Endodermal cell (in vitro differentiated cells): Measurements from ENCODE around the gene SLC49A4. TPM values are rescaled to one million over a fixed set of nuclear protein-coding genes. Genes with fewer than 3 reads are reported as not detected.
A peak's percentile ranks its signal among the peaks of the same experiment; 100 is the strongest.

Experiments used
- DNase-seq: peaks from one replicate; pipeline ENCODE4 v3.0.0-alpha.2; 2017
- H3K27ac ChIP-seq: 2 replicates; pipeline ENCODE4 v1.5.1; 2013; ENCODE audit warnings: mild to moderate bottlenecking, low read depth, low read length, moderate library complexity
- H3K27me3 ChIP-seq: 2 replicates; pipeline ENCODE4 v1.6.1; 2013; ENCODE audit warnings: mild to moderate bottlenecking, low read length, moderate library complexity; ENCODE audit not compliant: insufficient read depth, control insufficient read depth, poor library complexity, severe bottlenecking
- H3K36me3 ChIP-seq: 2 replicates; pipeline ENCODE4 v1.7.0; 2013; ENCODE audit warnings: mild to moderate bottlenecking, low read length, moderate library complexity; ENCODE audit not compliant: control insufficient read depth, insufficient read depth
- H3K4me1 ChIP-seq: one replicate; pipeline ENCODE4 v1.7.0; 2013; ENCODE audit warnings: low read length; ENCODE audit not compliant: control insufficient read depth, insufficient read depth
- H3K4me3 ChIP-seq: 2 replicates; pipeline ENCODE4 v1.5.1; 2013; ENCODE audit warnings: mild to moderate bottlenecking, low read length, moderate library complexity
- H3K9ac ChIP-seq: 2 replicates; pipeline ENCODE4 v1.6.1; 2013; ENCODE audit warnings: mild to moderate bottlenecking, low read length, moderate library complexity; ENCODE audit not compliant: poor library complexity, severe bottlenecking; ENCODE audit errors: extremely low read depth
- H3K9me3 ChIP-seq: 2 replicates; pipeline ENCODE4 v1.6.1; 2013; ENCODE audit warnings: mild to moderate bottlenecking, low read length, moderate library complexity; ENCODE audit not compliant: control insufficient read depth
- H3K27ac Mint-ChIP-seq: 2 replicates; pipeline ENCODE4 v1.8.0; 2020; ENCODE audit warnings: mixed read lengths
- H3K27me3 Mint-ChIP-seq: 2 replicates; pipeline ENCODE4 v1.8.0; 2021; ENCODE audit warnings: mild to moderate bottlenecking, mixed read lengths; ENCODE audit not compliant: insufficient read depth
- H3K36me3 Mint-ChIP-seq: 2 replicates; pipeline ENCODE4 v1.8.0; 2020; ENCODE audit warnings: low read depth, mixed read lengths
- H3K4me1 Mint-ChIP-seq: 2 replicates; pipeline ENCODE4 v1.8.0; 2020; ENCODE audit warnings: mixed read lengths
- H3K4me3 Mint-ChIP-seq: 2 replicates; pipeline ENCODE4 v1.8.0; 2020; ENCODE audit warnings: mild to moderate bottlenecking, moderate library complexity, mixed read lengths
- H3K9me3 Mint-ChIP-seq: 2 replicates; pipeline ENCODE4 v1.8.0; 2020; ENCODE audit warnings: mild to moderate bottlenecking, mixed read lengths
- WGBS, 2 experiments: methylation state at CpG; one replicate each; pipeline versions ENCODE4 v1.1.5 to v1.1.7; 2013; ENCODE audit warnings: missing lambda C conversion rate in 2 of 2, mixed read lengths in 1 of 2; ENCODE audit not compliant: insufficient coverage in 1 of 2, insufficient read length in 1 of 2; 5-methylcytosine and 5-hydroxymethylcytosine counted together
- total RNA-seq, 2 donors: library from RNA; stranded (reverse); fragmentation: NEBNext Ultra II Directional in 1 of 2; extraction: Animal tissue kit (Norgen Biotek cat#: 25700) in 1 of 2; gene quantifications; 2 replicates in 1 of 2; 3 replicates in 1 of 2; pipeline ENCODE4 v1.2.1, GENCODE V29; 2021
- TF ChIP-seq, protein P1 (sequence below): fragments of 200-600 bp; sonication (generic); conservative IDR thresholded peaks from 2 replicates; pipeline ENCODE4 v1.5.0; 2021; ENCODE audit warnings: antibody characterized with exemption, mild to moderate bottlenecking

SLC49A4 gene
- total RNA-seq, 2 donors from 2014 or later: 12.2 to 14.9 TPM

GRCh38 chr3:122930063-122930997 lies 135.5 kb downstream of the SLC49A4 start:
- H3K27me3 Mint-ChIP-seq: peaks cover 2% of the 10 kb centered on the region
- H3K36me3 Mint-ChIP-seq: peaks cover 9% of the 10 kb centered on the region
- DNase-seq: no peak
- no peak overlapping the region for H3K27ac Mint-ChIP-seq
- no peak overlapping the region for H3K4me3 ChIP-seq
- TF ChIP-seq, protein P1, sequence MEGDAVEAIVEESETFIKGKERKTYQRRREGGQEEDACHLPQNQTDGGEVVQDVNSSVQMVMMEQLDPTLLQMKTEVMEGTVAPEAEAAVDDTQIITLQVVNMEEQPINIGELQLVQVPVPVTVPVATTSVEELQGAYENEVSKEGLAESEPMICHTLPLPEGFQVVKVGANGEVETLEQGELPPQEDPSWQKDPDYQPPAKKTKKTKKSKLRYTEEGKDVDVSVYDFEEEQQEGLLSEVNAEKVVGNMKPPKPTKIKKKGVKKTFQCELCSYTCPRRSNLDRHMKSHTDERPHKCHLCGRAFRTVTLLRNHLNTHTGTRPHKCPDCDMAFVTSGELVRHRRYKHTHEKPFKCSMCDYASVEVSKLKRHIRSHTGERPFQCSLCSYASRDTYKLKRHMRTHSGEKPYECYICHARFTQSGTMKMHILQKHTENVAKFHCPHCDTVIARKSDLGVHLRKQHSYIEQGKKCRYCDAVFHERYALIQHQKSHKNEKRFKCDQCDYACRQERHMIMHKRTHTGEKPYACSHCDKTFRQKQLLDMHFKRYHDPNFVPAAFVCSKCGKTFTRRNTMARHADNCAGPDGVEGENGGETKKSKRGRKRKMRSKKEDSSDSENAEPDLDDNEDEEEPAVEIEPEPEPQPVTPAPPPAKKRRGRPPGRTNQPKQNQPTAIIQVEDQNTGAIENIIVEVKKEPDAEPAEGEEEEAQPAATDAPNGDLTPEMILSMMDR: no peak
- 90 to 91% methylated on average over 13 to 14 of the region's 14 CpGs for WGBS, 2 experiments
- H3K9me3 ChIP-seq: no peaks in the 10 kb centered on the region
- peak overlapping the region; percentile 34 for H3K27ac ChIP-seq
- peaks cover 4% of the 10 kb centered on the region for H3K36me3 ChIP-seq
- no peaks in the 10 kb centered on the region for H3K4me1 Mint-ChIP-seq
- H3K9ac ChIP-seq: no peak overlapping the region
- no peaks in the 10 kb centered on the region for H3K4me1 ChIP-seq
- no peaks in the 10 kb centered on the region for H3K9me3 Mint-ChIP-seq
- H3K4me3 Mint-ChIP-seq: no peak overlapping the region
- no peaks in the 10 kb centered on the region for H3K27me3 ChIP-seq

Other genes with a start within 250 kb of the SLC49A4 start
- gene PARP9, start 230.8 kb upstream of the SLC49A4 start, total RNA-seq: 1 to 10 TPM; 3.7 to 4.3 TPM
- gene DTX3L, start 230.7 kb upstream of the SLC49A4 start, total RNA-seq: 1 to 10 TPM; 4.9 to 6.6 TPM
- under 1 TPM; 0.18 to 0.44 TPM for gene PARP15, start 217.4 kb upstream of the SLC49A4 start, total RNA-seq
- 10 to 100 TPM; 16.4 to 19.1 TPM for gene PARP14, start 114.2 kb upstream of the SLC49A4 start, total RNA-seq
- gene HSPBAP1, start 1.2 kb upstream of the SLC49A4 start, total RNA-seq: 1 to 10 TPM; 8.8 to 9.1 TPM
- 10 to 100 TPM; 37.3 to 45.8 TPM for gene SEMA5B, start 232.7 kb downstream of the SLC49A4 start, total RNA-seq